K562 (cell line): Measurements from ENCODE around the gene CHD2. TPM values are rescaled to one million over a fixed set of nuclear protein-coding genes. Genes with fewer than 3 reads are reported as not detected.

ENCODE experiments used
- ADNP ChIP-seq: fragments of 200-800 bp; sonication (Bioruptor generic); IDR thresholded peaks from 2 replicates; pipeline ENCODE4 v1.6.1; 2016; ENCODE audit warnings: missing genetic modification characterization, missing compliant biosample characterization
- ARNT ChIP-seq, 2 experiments: fragments of 450-650 bp; IDR thresholded peaks; 2 replicates each; pipeline ENCODE4 v1.6.1; 2016; ENCODE audit warnings: mild to moderate bottlenecking in 1 of 2
- ILF3 ChIP-seq: fragments of 450-650 bp; IDR thresholded peaks from 2 replicates; pipeline ENCODE4 v1.6.1; 2018; ENCODE audit warnings: antibody characterized with exemption, mild to moderate bottlenecking, moderate library complexity, borderline replicate concordance
- JUND ChIP-seq, 2 experiments: IDR thresholded peaks; 2 replicates in 1 of 2; 3 replicates in 1 of 2; pipeline ENCODE4 v1.6.1; 2011; ENCODE audit warnings: borderline replicate concordance in 2 of 2, low read depth in 2 of 2, low read length in 2 of 2, improper control_type of control experiment in 1 of 2, missing biosample characterization in 1 of 2, missing genetic modification characterization in 1 of 2, missing genetic modification reagents in 1 of 2
- KAT7 ChIP-seq: sonication (generic); formaldehyde crosslinking; IDR thresholded peaks from 2 replicates; pipeline ENCODE4 v1.8.0; 2022; ENCODE audit warnings: missing genetic modification reagents, mild to moderate bottlenecking, borderline replicate concordance
- MAFK ChIP-seq: IDR thresholded peaks from 2 replicates; pipeline ENCODE4 v1.6.1; 2011; ENCODE audit warnings: low read length, improper control_type of control experiment
- NEUROD1 ChIP-seq: fragments of 150-350 bp; IDR thresholded peaks from 2 replicates; pipeline ENCODE4 v1.6.1; 2014; ENCODE audit warnings: borderline replicate concordance, low read length, low read depth; ENCODE audit not compliant: partially characterized antibody
- NFRKB ChIP-seq: fragments of 450-650 bp; IDR thresholded peaks from 2 replicates; pipeline ENCODE4 v1.6.1; 2016; ENCODE audit warnings: low read depth
- POLR2AphosphoS5 ChIP-seq: IDR thresholded peaks from 2 replicates; pipeline ENCODE4 v1.6.1; 2011; ENCODE audit warnings: mild to moderate bottlenecking, low read depth, low read length, moderate library complexity; ENCODE audit not compliant: control insufficient read depth, insufficient read depth
- PPARD ChIP-seq: fragments of 250-450 bp; sonication (Bioruptor Pico); IDR thresholded peaks from 2 replicates; pipeline ENCODE4 v1.8.0; 2022; ENCODE audit warnings: inconsistent platforms, mild to moderate bottlenecking, moderate library complexity
- PURB ChIP-seq: sonication (generic); formaldehyde crosslinking; IDR thresholded peaks from 2 replicates; pipeline ENCODE4 v1.9.0; 2021; ENCODE audit warnings: low read depth, mild to moderate bottlenecking, missing genetic modification reagents
- RBM17 ChIP-seq: fragments of 200-400 bp; formaldehyde crosslinking; IDR thresholded peaks from 2 replicates; pipeline ENCODE4 v1.6.1; 2017; ENCODE audit warnings: low read depth, mild to moderate bottlenecking, low read length, borderline replicate concordance
- ZNF124 ChIP-seq: sonication (generic); formaldehyde crosslinking; IDR thresholded peaks from 2 replicates; pipeline ENCODE4 v1.8.1; 2022; ENCODE audit warnings: missing genetic modification reagents
- ZNF324 ChIP-seq: fragments of 250-450 bp; sonication (Bioruptor Pico); IDR thresholded peaks from 2 replicates; pipeline ENCODE4 v1.4.0; 2020; ENCODE audit warnings: mild to moderate bottlenecking
- ZNF57 ChIP-seq: fragments of 450-650 bp; formaldehyde crosslinking; IDR thresholded peaks from 2 replicates; pipeline ENCODE4 v1.4.0; 2020; ENCODE audit warnings: mild to moderate bottlenecking, moderate library complexity
- ZNF668 ChIP-seq: fragments of 250-450 bp; sonication (Bioruptor Pico); IDR thresholded peaks from 2 replicates; pipeline ENCODE4 v1.8.0; 2022; ENCODE audit warnings: mild to moderate bottlenecking, inconsistent platforms
- polyA plus RNA-seq, 8 experiments: library from polyadenylated mRNA; depleted of rRNA in 4 of 8; stranded (reverse) in 5 of 8; unstranded in 3 of 8; fragments of >200 nt; fragmentation: Nextera tagmentation in 2 of 8; fragmentation: Illumina TruSeq in 1 of 8; extraction: Ambion mirVana in 2 of 8; extraction: Trizol in 1 of 8; gene quantifications; 2 replicates each; pipeline versions ENCODE4 v1.2.1 to v1.2.3, GENCODE V29; 2011 to 2014; ENCODE audit warnings: inconsistent platforms in 1 of 8, missing spikeins in 1 of 8
- total RNA-seq, 7 experiments: library from RNA; depleted of rRNA in 6 of 7; stranded (reverse); fragments of >200 nt in 6 of 7; fragmentation: Illumina TruSeq in 2 of 7; extraction: Trizol in 2 of 7; gene quantifications; 2 replicates each; pipeline versions ENCODE4 v1.2.1 to v1.2.3, GENCODE V29; 2011 to 2021; ENCODE audit warnings: low replicate concordance in 1 of 7
- TF ChIP-seq, protein P1 (sequence below): IDR thresholded peaks from 2 replicates; pipeline ENCODE4 v1.6.1; 2016; ENCODE audit warnings: missing genetic modification characterization, missing compliant biosample characterization
- TF ChIP-seq, protein P2 (sequence below): fragments of 250-450 bp; sonication (Bioruptor Pico); IDR thresholded peaks from 2 replicates; pipeline ENCODE4 v1.4.0; 2020; ENCODE audit warnings: mild to moderate bottlenecking

Gene CHD2
- total and polyA plus RNA-seq, 9 of the 15 experiments (the other 6 are each of a cell fraction or from before 2014, with no cell fraction given): 38.9 to 70.8 (median 56.2) TPM

- TF ChIP-seq ZNF324 (CRISPR knock-in tag) (no peak), POLR2AphosphoS5 (peak; percentile 55; the same call in 1 of the 2 replicates), ZNF668 (no peak), ILF3 (no peak), ZNF57 (no peak), ARNT (IDR thresholded peaks at IDR 0.05) (0 out of 4 replicates have a peak, but pooled peaks have one; percentile 34 to 40), RBM17 (no peak), ADNP (tag) (no peak), JUND (IDR thresholded peaks at IDR 0.05; ENCODE audit: borderline replicate concordance, low read depth, low read length) (no peak; the same call in 1 of the 2 replicates), JUND (tag; IDR thresholded peaks at IDR 0.05; ENCODE audit: borderline replicate concordance, low read depth, low read length) (peak; percentile 30; the same call in 2 of the 3 replicates), ZNF124 (CRISPR knock-in tag) (no peak), NFRKB (no peak; the same call in 1 of the 2 replicates), NEUROD1 (peak; percentile 39), PURB (CRISPR knock-in tag) (no peak), KAT7 (CRISPR knock-in tag) (0 out of 2 replicates have a peak, but pooled peaks have one; percentile 1), MAFK (no peak), PPARD (CRISPR knock-in tag) (no peak)
- TF ChIP-seq, protein P1, sequence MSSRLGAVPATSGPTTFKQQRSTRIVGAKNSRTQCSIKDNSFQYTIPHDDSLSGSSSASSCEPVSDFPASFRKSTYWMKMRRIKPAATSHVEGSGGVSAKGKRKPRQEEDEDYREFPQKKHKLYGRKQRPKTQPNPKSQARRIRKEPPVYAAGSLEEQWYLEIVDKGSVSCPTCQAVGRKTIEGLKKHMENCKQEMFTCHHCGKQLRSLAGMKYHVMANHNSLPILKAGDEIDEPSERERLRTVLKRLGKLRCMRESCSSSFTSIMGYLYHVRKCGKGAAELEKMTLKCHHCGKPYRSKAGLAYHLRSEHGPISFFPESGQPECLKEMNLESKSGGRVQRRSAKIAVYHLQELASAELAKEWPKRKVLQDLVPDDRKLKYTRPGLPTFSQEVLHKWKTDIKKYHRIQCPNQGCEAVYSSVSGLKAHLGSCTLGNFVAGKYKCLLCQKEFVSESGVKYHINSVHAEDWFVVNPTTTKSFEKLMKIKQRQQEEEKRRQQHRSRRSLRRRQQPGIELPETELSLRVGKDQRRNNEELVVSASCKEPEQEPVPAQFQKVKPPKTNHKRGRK (tag): no peak
- TF ChIP-seq, protein P2, sequence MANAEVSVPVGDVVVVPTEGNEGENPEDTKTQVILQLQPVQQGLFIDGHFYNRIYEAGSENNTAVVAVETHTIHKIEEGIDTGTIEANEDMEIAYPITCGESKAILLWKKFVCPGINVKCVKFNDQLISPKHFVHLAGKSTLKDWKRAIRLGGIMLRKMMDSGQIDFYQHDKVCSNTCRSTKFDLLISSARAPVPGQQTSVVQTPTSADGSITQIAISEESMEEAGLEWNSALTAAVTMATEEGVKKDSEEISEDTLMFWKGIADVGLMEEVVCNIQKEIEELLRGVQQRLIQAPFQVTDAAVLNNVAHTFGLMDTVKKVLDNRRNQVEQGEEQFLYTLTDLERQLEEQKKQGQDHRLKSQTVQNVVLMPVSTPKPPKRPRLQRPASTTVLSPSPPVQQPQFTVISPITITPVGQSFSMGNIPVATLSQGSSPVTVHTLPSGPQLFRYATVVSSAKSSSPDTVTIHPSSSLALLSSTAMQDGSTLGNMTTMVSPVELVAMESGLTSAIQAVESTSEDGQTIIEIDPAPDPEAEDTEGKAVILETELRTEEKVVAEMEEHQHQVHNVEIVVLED (CRISPR knock-in tag): no peak
Measured at GRCh38 chr15:92878593-92879053, 21.5 kb upstream of the CHD2 start (continued).
